ENCODE data around the gene GAB2.

GAB2 gene

DNA sequence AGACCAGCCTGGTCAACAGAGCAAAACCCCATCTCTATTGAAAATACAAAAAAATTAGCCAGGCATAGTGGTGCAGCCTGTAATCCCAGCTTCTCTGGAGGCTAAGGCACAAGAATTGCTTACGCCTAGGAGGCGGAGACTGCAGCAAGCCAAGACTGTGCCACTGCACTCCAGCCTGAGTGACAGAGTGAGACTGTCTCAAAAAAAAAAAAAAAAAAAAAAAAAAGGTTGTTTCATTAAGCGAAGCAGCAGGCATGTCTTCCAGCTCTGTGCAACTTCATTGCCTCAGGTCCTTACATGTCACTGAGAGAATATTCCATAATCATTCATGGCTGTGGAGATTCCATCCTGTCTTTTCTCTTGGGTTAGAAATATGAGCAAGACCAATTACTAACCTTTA lies 16.9 kb downstream of the GAB2 start:
- DNase-seq: no peak

GRCh38 chr11:78400116-78400515 lies 17.5 kb downstream of the GAB2 start:
- no peak for DNase-seq

DNA sequence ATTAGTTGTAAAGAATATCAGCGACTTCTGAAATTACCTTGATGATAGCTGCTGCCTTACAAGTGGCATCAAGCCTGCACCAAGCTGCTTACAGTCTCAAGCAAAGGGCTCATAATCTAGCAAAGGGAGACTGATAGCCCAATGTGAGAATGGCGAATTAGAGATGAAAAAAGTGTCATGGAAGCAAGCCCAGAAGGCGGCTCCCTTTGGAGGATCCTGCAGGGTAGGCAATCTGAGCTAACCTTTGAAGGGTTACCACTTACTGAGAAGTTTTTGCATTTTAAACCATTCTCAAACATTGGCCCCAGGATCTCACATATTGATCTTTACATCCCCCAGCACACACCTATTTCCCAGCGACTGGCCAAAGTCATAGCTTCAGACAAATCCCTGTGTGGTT lies 18.5 kb downstream of the GAB2 start:
- DNase-seq: no peak

GRCh38 chr11:78398715-78399114 lies 18.9 kb downstream of the GAB2 start:
- DNase-seq: no peak

- no peak for DNase-seq
Measured at GRCh38 chr11:78397398-78397797, 20.2 kb downstream of the GAB2 start.

DNA sequence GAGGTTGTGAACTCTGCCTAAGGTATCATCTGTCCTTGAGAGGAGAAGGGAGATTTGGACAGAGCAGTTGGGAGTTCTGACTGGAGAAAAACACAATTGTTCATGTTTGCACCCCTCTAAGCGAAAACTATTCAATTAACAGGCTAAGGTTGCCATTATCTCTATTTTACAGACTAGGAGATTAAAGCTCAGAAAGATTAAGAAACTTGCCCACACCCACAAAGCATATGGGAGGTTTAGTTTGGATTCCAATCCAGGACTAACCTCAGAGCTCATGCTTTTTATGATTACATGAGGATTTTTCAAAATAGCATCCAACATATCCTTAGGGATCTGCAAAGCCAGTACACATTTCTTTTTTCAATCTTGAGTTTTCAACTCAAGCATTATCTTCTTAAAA lies 22.0 kb downstream of the GAB2 start:
- DNase-seq: no peak

GRCh38 chr11:78392854-78393253 lies 24.8 kb downstream of the GAB2 start:
- no peak for DNase-seq

DNA sequence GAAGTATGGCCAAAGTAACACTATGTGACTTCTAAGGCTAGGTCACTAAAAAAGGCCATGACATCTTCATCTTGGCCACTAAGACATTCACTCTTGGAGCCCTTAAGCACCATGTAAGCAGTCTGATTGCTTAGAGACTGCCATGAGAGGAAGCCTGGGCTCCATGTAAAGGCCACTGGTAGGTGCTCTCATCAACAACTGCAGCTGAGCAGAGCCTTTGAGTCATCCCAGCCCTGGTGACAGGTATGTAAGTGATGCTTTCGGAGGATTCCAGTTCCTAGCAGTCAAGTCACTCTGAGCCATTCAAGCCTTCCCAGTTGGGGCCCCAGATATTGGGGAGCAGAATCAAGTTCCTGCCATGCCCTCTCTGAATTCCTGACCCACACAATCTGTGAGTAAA lies 26.2 kb downstream of the GAB2 start:
- no peak for DNase-seq

DNA sequence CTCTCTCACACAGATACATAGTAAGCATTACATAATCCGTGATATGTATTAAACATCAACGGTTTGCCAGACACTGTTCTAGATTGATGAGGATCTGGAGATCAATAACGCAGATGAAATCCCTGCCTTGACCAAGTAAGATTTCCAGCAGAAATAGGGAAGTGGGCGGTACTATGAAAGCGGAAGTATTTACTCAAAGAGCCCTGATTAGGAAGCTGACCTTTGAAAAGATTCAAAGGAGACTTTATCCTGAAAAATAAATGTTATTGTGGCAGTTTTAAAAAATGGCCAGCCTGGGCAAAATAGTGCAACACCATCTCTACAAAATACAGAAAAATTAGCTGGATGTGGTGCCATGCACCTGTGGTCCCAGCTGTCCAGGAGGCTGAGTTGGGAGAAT lies 26.8 kb downstream of the GAB2 start:
- no peak for DNase-seq

- DNase-seq: no peak
Measured at GRCh38 chr11:78386215-78386941, 31.2 kb downstream of the GAB2 start.

DNA sequence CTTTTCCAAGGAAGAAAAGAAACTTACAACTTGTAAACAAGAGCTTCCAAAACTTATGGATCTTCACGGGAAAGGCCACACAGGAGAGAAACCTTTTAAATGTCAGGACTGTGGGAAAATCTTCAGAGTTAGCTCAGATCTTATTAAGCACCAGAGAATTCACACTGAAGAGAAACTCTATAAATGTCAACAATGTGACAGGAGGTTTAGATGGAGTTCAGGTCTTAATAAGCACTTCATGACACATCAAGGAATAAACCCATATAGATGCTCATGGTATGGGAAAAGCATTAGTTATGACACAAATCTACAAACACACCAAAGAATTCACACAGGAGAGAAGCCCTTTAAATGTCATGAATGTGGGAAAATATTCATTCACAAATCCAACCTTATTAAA lies 32.4 kb downstream of the GAB2 start:
- no peak for DNase-seq

- DNase-seq: no peak
Measured at GRCh38 chr11:78384231-78384630, 33.4 kb downstream of the GAB2 start.

DNA sequence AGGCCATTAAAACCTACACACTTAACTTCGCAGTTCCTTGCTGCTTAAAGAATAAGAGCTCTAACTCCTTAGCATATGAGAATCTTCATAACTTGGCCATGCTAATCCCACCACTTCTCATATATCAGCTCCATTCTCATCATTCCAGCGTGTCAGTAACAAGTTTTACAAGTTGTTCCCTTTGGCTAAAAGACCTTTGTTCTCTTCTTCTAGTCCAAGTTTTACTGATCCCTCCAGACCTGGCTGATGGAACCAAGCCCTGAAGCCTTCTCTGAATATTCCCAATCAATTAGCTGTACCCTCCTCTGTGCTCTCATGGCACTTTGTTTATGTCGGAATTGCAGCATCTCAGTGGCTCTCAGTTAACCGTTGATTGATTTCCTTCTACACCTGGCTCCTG lies 35.8 kb downstream of the GAB2 start:
- no peak for DNase-seq

GRCh38 chr11:78380615-78381051 lies 37.0 kb downstream of the GAB2 start:
- no peak for DNase-seq

DNA sequence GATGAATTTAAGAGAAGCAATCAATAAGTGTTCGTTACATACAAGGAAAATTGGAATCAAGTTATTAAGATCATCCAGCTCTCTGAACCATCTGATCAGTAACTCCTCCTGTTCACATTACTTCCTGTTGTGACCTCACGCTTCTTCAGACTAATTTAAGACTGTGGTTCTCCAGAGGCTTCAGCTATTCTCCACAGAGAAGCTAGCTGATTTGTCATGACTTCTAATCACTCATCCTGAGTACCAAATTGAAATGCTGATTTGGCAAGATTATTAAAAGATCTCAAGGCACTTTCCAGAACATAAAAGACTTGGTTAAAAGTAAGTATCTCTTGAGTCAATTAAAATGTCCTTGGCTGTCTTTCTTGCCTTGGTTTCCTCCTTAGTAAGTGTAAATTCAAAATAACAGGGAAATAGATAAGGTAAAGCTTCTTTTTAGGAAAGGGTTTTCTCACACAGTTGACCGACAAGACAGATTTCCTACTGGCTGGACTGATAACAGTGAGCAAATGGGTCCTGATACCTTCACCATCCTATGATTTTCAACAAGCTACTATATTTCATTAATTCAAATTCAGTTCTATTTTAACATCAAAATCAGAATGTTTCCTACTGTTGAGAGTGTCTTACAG lies 38.5 kb downstream of the GAB2 start:
- no peak for DNase-seq

DNA sequence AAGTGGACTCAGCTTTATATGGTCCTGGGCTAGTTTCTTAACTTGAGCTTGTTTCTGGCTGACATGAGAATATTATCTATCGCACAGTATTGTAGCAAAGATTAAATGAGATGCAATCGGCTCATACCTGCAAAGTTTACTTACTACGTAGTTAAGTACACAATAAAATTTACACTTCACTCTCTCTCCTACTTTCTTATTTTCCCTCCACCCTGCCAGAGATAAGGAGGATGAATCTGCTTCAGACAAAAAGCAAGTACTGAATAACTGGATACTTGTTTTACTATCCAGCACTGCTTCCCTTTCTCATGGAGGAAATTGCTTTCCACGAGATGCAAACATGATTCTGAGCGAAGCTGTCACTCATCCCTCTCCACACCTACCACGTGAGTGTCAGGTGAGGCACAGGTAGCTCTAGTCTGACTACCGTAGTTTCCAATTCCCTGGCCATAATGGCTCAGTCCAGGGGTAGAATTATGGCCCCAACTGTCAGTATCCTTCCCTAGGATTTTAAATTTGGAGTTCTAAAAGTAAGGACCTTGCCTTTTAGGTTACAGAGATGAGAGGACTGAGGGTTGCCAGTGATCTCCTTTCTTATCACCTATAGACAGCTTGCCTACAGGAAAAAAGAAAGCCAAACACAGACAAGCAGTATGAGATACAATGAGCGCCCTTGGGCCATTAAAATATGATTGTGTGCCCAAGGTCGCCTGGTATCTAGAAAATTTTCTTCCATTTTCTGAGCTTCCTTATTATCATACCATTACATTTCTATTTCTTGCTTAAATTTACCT lies 39.8 kb downstream of the GAB2 start:
- DNase-seq: no peak

- no peak for DNase-seq
Measured at GRCh38 chr11:78376858-78377257, 40.8 kb downstream of the GAB2 start.

DNA sequence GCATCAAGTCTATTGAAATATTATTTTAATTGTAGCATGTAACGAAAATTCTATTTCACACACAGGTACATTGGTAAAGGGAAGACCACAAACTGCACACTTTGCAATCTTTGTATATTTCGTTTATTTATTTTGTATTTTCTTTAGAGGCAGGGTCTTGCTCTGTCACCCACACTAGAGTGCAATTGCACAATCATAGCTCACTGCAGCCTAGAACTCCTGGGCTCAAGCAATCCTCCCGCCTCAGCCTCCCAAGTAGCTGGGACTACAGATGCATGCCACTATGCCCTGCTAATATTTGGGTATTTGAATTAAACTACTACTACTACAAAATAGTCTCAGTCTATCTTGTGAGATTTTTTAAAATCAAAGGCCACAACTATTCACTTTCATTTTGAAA lies 42.7 kb downstream of the GAB2 start:
- no peak for DNase-seq

- DNase-seq: no peak
Measured at GRCh38 chr11:78373689-78374088, 43.9 kb downstream of the GAB2 start.

DNA sequence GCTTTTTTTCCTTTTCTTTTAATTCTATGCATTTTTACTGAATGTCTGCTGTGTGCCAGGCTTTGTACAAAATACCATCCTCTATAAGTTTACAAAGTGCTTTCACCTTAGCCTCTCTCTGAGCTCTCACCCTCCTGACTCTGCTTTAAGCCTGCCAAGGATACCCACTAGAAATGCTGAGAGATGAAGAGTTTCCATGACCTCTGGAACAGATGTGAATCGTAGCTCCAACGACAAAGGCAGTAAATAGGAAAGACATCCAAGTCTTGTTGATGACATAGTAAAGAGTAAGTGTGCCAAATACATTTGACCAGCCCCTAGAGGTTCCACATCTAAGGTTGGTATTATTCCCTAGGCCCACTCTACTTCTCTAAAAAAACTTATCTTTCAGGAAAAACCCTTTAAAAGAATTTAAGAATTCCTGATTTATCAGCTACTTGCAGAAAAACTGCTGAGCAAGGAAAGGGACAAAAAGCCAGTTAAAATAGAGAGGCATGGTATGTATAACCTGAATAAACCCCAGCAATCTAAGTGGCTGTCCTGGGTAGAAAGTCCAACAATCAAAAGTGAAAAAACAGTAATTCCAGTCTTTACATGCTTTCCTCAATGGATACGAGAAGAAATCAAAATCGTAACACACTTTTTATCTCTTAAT lies 45.4 kb downstream of the GAB2 start:
- no peak for DNase-seq

DNA sequence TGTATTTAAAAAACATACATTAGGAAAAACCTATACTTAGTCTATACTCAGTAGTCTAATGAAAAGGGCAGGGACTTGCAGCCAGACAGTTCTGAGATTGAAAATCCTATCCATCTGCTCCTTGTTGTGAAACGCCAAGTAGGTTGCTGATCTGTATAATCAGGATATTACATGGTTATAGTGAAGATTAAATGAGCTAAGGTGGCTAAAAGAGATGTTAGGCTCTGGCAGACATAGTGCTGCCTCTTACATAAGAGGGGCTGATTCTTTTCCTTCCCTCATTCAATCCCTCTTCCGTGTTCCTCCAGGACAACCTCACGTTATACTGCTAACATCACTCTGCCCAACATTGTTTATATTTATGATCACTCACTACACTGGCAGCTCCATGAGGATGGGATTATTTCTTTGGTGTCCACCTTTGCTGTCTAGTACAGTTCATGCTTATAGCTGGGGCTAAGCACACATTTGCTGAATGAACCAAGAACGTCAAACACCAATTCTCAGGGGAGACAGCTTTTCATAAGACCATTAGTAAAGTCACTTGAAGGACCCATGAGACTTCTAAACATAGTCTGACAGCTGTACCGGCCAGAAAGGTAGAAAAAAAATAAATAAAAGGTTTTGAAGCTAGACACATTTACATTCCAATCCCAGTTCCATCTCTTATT lies 46.3 kb downstream of the GAB2 start:
- no peak for DNase-seq
